Uterine smooth muscle cell (primary cell): ENCODE results near the gene TTBK1. TPM values are rescaled to one million over a fixed set of nuclear protein-coding genes. Genes with fewer than 3 reads are reported as not detected.

Source experiments
- total RNA-seq: library from RNA; depleted of rRNA; stranded (reverse); fragments of >200 nt; gene quantifications from 2 replicates; pipeline ENCODE4 v1.2.3, GENCODE V29; 2014

Gene TTBK1
- under 0.01 TPM in 1 of 2 replicates, not detected in the other for total RNA-seq

GRCh38 chr6:43242908-43243663 is at the start of gene TTBK1:
TSS of gene TTBK1 (plus strand) at chr6:43243481. CDS start at chr6:43246661, 3,180 bp downstream.

DNA sequence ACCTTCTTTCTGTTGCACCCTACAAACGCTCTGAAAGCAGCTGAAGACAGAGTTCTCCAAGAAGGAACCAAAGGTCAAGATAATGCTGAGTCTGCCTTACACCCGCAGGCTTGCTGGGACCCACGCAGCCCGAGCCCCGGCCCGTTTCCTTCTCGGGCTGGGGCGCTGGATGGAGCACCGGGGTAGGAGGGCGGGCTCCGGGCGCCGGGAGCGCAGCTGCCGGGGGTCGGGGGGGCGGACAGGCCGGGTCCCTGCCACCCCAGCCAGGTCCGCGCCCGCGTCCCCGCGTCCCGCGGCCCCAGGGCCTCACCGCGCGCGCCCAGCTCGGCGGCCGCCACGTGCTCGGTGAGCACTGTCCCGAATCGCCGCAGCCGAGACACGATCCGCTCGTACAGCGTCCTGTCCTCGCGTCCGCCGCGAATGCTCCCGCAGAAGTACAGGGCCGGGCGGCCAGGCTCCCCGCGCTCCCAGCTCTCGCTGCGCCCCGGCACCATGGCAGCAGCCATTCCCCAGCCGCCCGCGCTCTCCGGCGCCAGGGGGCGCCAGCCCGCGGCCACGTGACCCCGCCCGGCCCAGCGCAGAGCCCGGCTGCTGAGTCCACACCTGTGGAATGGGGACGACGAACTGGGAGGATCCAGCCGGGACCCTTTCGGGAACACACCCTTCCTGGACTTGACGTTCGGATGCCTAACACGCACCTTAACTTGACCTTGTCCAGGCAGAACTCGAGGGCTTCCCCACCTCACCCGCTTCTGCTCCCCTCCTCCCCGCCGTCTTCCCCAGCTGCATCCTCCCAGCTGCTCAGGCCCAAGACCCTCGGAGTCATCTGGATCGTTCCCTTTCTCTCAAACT is 14.1 kb upstream of the TTBK1 start, which contains the start of gene DNPH1:
TSS of gene DNPH1 (minus strand) at position 531 of the 852 bp plus-strand sequence. CDS start at position 506, 25 bp downstream.

DNA sequence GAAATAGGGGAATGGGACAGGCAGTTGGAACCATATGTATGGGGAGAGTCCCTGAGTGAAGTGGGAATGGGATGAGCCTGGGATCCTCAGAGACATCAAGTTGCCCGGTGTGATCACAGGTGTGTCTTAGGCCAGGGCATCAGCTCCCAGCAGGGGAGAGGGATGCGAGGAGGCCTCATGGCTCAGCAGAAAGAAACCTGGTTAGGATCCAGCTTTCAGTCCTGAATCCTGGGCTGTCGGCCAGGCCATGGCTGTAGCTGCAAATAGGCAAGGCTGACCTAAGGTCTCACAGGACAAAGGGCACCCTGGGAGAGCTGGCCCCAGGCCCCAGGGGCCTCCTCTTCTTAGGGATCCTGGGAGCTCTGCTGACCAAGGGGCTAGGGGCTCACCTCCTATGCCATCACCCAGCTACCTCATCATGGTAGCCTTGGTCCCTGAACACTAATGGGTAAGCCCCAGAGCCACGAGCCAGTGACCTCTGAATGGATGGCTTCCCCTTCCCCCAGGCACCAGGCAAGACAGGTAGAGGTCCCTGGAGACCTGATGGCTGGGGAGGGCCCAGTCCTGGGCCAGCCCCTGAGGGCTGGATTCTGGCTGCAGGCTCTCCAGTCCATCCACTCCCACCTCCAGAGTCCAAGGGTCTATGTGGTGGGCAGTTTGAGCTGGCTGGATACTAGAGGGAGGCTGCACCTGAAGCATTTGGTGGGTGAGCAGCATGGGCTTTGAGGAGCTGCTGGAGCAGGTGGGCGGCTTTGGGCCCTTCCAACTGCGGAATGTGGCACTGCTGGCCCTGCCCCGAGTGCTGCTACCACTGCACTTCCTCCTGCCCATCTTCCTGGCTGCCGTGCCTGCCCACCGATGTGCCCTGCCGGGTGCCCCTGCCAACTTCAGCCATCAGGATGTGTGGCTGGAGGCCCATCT is 54.6 kb downstream of the TTBK1 start, which contains the start of gene SLC22A7:
TSS of gene SLC22A7 (plus strand) at position 617 of the 921 bp plus-strand sequence. CDS start at position 716, 99 bp downstream.

DNA sequence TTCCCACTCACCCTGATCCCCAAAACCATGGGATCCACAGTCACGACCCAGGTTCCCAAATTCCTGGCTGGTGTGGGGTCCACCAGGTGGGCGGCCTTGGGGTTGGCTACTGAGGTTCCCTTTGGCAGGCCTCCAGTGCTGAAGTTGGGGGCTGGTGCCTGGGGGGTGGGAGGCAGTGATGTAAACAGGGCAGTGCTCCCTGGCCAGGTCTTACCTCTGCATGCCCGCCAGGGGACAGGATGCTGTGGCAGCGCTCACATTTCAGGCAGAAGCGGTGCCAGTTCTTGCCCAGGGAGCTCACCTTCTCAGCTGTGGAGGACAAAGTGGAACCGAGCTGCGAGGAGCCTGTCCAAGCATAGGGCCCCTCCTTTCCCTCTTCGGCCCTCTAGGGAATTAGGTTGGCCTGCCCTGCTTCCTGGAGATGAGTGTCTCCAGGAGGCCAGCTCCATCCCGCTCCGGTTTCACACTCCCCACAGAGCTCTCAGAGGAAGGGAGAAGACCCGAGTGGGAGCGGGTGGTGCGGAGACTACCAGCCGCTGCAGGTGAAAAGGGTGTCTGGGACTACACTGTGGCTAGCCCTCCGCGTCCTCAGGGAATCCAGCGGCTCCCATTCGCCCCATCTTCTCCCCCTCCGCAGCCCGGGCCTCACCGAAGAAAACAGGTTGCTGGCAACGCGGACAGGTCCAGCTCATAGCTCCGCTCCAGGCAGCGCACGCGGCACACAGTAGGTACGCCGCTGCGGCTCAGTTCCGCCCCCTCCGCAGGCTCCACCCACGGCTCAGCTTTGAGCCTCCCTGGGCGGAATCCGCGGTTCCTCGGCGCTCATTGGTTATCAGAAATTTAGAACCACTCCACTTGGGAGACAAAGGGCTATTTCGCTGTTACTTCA is 65.1 kb downstream of the TTBK1 start, which contains the start of gene CRIP3:
TSS of gene CRIP3 (minus strand) at position 726 of the 889 bp plus-strand sequence. CDS start at position 692, 34 bp downstream.

Other genes with a start within 250 kb of the TTBK1 start
- gene MEA1, start 229.5 kb upstream of the TTBK1 start, total RNA-seq = 67.7 and 89.1 TPM in 2 replicates
- gene KLHDC3, start 229.2 kb upstream of the TTBK1 start, total RNA-seq = 59.6 and 66.2 TPM in 2 replicates
- gene RRP36, start 221.9 kb upstream of the TTBK1 start, total RNA-seq = 81.2 and 132 TPM in 2 replicates
- gene CUL7, start 189.6 kb upstream of the TTBK1 start, total RNA-seq = 58.9 and 83.6 TPM in 2 replicates
- 18.0 and 25.0 TPM in 2 replicates for gene MRPL2, start 184.0 kb upstream of the TTBK1 start, total RNA-seq
- gene KLC4, start 183.8 kb upstream of the TTBK1 start, total RNA-seq = 11.8 and 19.5 TPM in 2 replicates
- 58.0 and 166 TPM in 2 replicates for gene PTK7, start 167.2 kb upstream of the TTBK1 start, total RNA-seq
- gene SRF, start 72.2 kb upstream of the TTBK1 start, total RNA-seq = 20.7 and 21.4 TPM in 2 replicates
- 26.0 and 39.2 TPM in 2 replicates for gene CUL9, start 61.3 kb upstream of the TTBK1 start, total RNA-seq
- gene DNPH1, start 14.0 kb upstream of the TTBK1 start, total RNA-seq = 62.9 and 63.7 TPM in 2 replicates
- gene SLC22A7, start 54.8 kb downstream of the TTBK1 start, total RNA-seq = not detected in 2 replicates
- gene CRIP3, start 65.3 kb downstream of the TTBK1 start, total RNA-seq = not detected in 2 replicates
- gene ZNF318, start 126.2 kb downstream of the TTBK1 start, total RNA-seq = 5.5 and 7.5 TPM in 2 replicates
- gene ABCC10, start 184.1 kb downstream of the TTBK1 start, total RNA-seq = 18.4 and 24.6 TPM in 2 replicates
- 0.66 and 1.1 TPM in 2 replicates for gene DLK2, start 212.1 kb downstream of the TTBK1 start, total RNA-seq
- gene TJAP1, start 234.1 kb downstream of the TTBK1 start, total RNA-seq = 9.9 and 10.1 TPM in 2 replicates